T-helper 2 cell treated with Interferon-gamma antibody and Interleukin-4, amounts not matched to agents 5 μg/mL and 100 μg/mL, for 36 hours (primary cell): Measurements from ENCODE around the gene KIF2A.

ENCODE experiments used
- DNase-seq: peaks from one replicate; pipeline ENCODE4 v3.0.0; 2021; ENCODE audit warnings: low spot score
- H3K27ac Mint-ChIP-seq: one replicate; pipeline ENCODE4 v1.8.0; 2021; ENCODE audit warnings: mild to moderate bottlenecking, mixed read lengths
- H3K27me3 Mint-ChIP-seq: one replicate; pipeline ENCODE4 v1.8.0; 2021; ENCODE audit warnings: low read depth, mixed read lengths
- H3K36me3 Mint-ChIP-seq: one replicate; pipeline ENCODE4 v1.8.0; 2021; ENCODE audit warnings: low read depth, mixed read lengths
- H3K4me1 Mint-ChIP-seq: one replicate; pipeline ENCODE4 v1.8.0; 2021; ENCODE audit warnings: low read depth, mixed read lengths
- H3K4me3 Mint-ChIP-seq: one replicate; pipeline ENCODE4 v1.8.0; 2022; ENCODE audit warnings: mild to moderate bottlenecking, moderate library complexity, mixed read lengths
- H3K9me3 Mint-ChIP-seq: one replicate; pipeline ENCODE4 v1.8.0; 2021; ENCODE audit warnings: mixed read lengths

Gene KIF2A

GRCh38 chr5:62305715-62306322, at the start of gene KIF2A:
KIF2A (plus strand) TSS chr5:62306206; CDS start chr5:62306473, 267 bp downstream.
- H3K27me3 Mint-ChIP-seq: no peaks in the 10 kb centered on the region
- H3K4me1 Mint-ChIP-seq: peaks cover 48% of the 10 kb centered on the region
- H3K36me3 Mint-ChIP-seq: peaks cover 36% of the 10 kb centered on the region
- peak within 1 kb of the TSS; percentile 96 for H3K4me3 Mint-ChIP-seq
- H3K9me3 Mint-ChIP-seq: no peaks in the 10 kb centered on the region
- peak; percentile 98 for DNase-seq
- peak within 1 kb of the TSS; percentile 98 for H3K27ac Mint-ChIP-seq

- peaks cover 21% of the 10 kb centered on the region for H3K9me3 Mint-ChIP-seq
- DNase-seq: no peak
- peak overlapping the region; percentile 92 for H3K27ac Mint-ChIP-seq
- H3K4me3 Mint-ChIP-seq: peak overlapping the region; percentile 49
- no peaks in the 10 kb centered on the region for H3K27me3 Mint-ChIP-seq
- peaks cover 59% of the 10 kb centered on the region for H3K4me1 Mint-ChIP-seq
- peaks cover 23% of the 10 kb centered on the region for H3K36me3 Mint-ChIP-seq
Measured at GRCh38 chr5:62257020-62257367, 49.0 kb upstream of the KIF2A start.

GRCh38 chr5:62258654-62259053, 47.4 kb upstream of the KIF2A start:
- Mint-ChIP-seq H3K36me3 (peaks cover 12% of the 10 kb centered on the region), H3K4me3 (no peak overlapping the region), H3K27ac (peak overlapping the region; percentile 6), H3K27me3 (no peaks in the 10 kb centered on the region), H3K4me1 (peaks cover 57% of the 10 kb centered on the region), H3K9me3 (peaks cover 6% of the 10 kb centered on the region)
- no peak for DNase-seq

- peaks cover 8% of the 10 kb centered on the region for H3K36me3 Mint-ChIP-seq
- no peak overlapping the region for H3K27ac Mint-ChIP-seq
- no peak overlapping the region for H3K4me3 Mint-ChIP-seq
- DNase-seq: no peak
- peaks cover 55% of the 10 kb centered on the region for H3K4me1 Mint-ChIP-seq
- no peaks in the 10 kb centered on the region for H3K27me3 Mint-ChIP-seq
- peaks cover 4% of the 10 kb centered on the region for H3K9me3 Mint-ChIP-seq
Measured at GRCh38 chr5:62259699-62260250, 46.2 kb upstream of the KIF2A start.

GRCh38 chr5:62260513-62260912, 45.5 kb upstream of the KIF2A start:
- Mint-ChIP-seq H3K4me3 (peak overlapping the region; percentile 52), H3K4me1 (peaks cover 53% of the 10 kb centered on the region), H3K27me3 (no peaks in the 10 kb centered on the region), H3K27ac (no peak overlapping the region), H3K9me3 (peaks cover 4% of the 10 kb centered on the region), H3K36me3 (peaks cover 8% of the 10 kb centered on the region)
- DNase-seq: no peak

- Mint-ChIP-seq H3K36me3 (peaks cover 7% of the 10 kb centered on the region), H3K4me3 (no peak overlapping the region), H3K27me3 (no peaks in the 10 kb centered on the region), H3K9me3 (peaks cover under 1% of the 10 kb centered on the region), H3K4me1 (peaks cover 42% of the 10 kb centered on the region), H3K27ac (no peak overlapping the region)
- DNase-seq: no peak
Measured at GRCh38 chr5:62263401-62263800, 42.6 kb upstream of the KIF2A start.

GRCh38 chr5:62265648-62266112, 40.3 kb upstream of the KIF2A start:
- Mint-ChIP-seq H3K27me3 (no peaks in the 10 kb centered on the region), H3K9me3 (no peaks in the 10 kb centered on the region), H3K36me3 (peaks cover 1% of the 10 kb centered on the region), H3K4me3 (no peak overlapping the region), H3K27ac (no peak overlapping the region), H3K4me1 (peaks cover 32% of the 10 kb centered on the region)
- no peak for DNase-seq

- Mint-ChIP-seq H3K4me1 (peaks cover 29% of the 10 kb centered on the region), H3K4me3 (no peak overlapping the region), H3K9me3 (peaks cover 3% of the 10 kb centered on the region), H3K27me3 (no peaks in the 10 kb centered on the region), H3K36me3 (peaks cover 1% of the 10 kb centered on the region), H3K27ac (no peak overlapping the region)
- no peak for DNase-seq
Measured at GRCh38 chr5:62266573-62266972, 39.4 kb upstream of the KIF2A start.

- no peak for DNase-seq
- peak overlapping the region; percentile 7 for H3K27ac Mint-ChIP-seq
- peaks cover 7% of the 10 kb centered on the region for H3K9me3 Mint-ChIP-seq
- peaks cover 35% of the 10 kb centered on the region for H3K4me1 Mint-ChIP-seq
- no peaks in the 10 kb centered on the region for H3K27me3 Mint-ChIP-seq
- peaks cover 4% of the 10 kb centered on the region for H3K36me3 Mint-ChIP-seq
- H3K4me3 Mint-ChIP-seq: no peak overlapping the region
Measured at GRCh38 chr5:62268234-62268633, 37.8 kb upstream of the KIF2A start.

GRCh38 chr5:62268792-62269191, 37.2 kb upstream of the KIF2A start:
- no peak overlapping the region for H3K27ac Mint-ChIP-seq
- no peaks in the 10 kb centered on the region for H3K27me3 Mint-ChIP-seq
- peaks cover 10% of the 10 kb centered on the region for H3K9me3 Mint-ChIP-seq
- H3K36me3 Mint-ChIP-seq: peaks cover 6% of the 10 kb centered on the region
- H3K4me1 Mint-ChIP-seq: peaks cover 36% of the 10 kb centered on the region
- DNase-seq: no peak
- H3K4me3 Mint-ChIP-seq: no peak overlapping the region

- DNase-seq: no peak
- H3K4me1 Mint-ChIP-seq: peaks cover 36% of the 10 kb centered on the region
- H3K27ac Mint-ChIP-seq: no peak overlapping the region
- H3K27me3 Mint-ChIP-seq: no peaks in the 10 kb centered on the region
- no peak overlapping the region for H3K4me3 Mint-ChIP-seq
- peaks cover 21% of the 10 kb centered on the region for H3K9me3 Mint-ChIP-seq
- peaks cover 9% of the 10 kb centered on the region for H3K36me3 Mint-ChIP-seq
Measured at GRCh38 chr5:62271370-62271769, 34.6 kb upstream of the KIF2A start.

- H3K4me3 Mint-ChIP-seq: no peak overlapping the region
- H3K27me3 Mint-ChIP-seq: no peaks in the 10 kb centered on the region
- peaks cover 39% of the 10 kb centered on the region for H3K4me1 Mint-ChIP-seq
- peaks cover 9% of the 10 kb centered on the region for H3K36me3 Mint-ChIP-seq
- H3K27ac Mint-ChIP-seq: no peak overlapping the region
- no peak for DNase-seq
- H3K9me3 Mint-ChIP-seq: peaks cover 21% of the 10 kb centered on the region
Measured at GRCh38 chr5:62271870-62272269, 34.1 kb upstream of the KIF2A start.

GRCh38 chr5:62273687-62274086, 32.3 kb upstream of the KIF2A start:
- Mint-ChIP-seq H3K4me1 (peaks cover 42% of the 10 kb centered on the region), H3K27me3 (no peaks in the 10 kb centered on the region), H3K4me3 (no peak overlapping the region), H3K36me3 (peaks cover 14% of the 10 kb centered on the region), H3K27ac (no peak overlapping the region), H3K9me3 (peaks cover 23% of the 10 kb centered on the region)
- DNase-seq: no peak

- no peaks in the 10 kb centered on the region for H3K27me3 Mint-ChIP-seq
Measured at GRCh38 chr5:62275581-62275980, 30.4 kb upstream of the KIF2A start.

GRCh38 chr5:62281411-62281810, 24.6 kb upstream of the KIF2A start:
- Mint-ChIP-seq H3K4me1 (peaks cover 70% of the 10 kb centered on the region), H3K9me3 (peaks cover 35% of the 10 kb centered on the region), H3K4me3 (no peak overlapping the region), H3K27me3 (no peaks in the 10 kb centered on the region), H3K27ac (no peak overlapping the region), H3K36me3 (peaks cover 44% of the 10 kb centered on the region)
- no peak for DNase-seq

More at GRCh38 chr5:62275581-62275980, 30.4 kb upstream of the KIF2A start:
- H3K9me3 Mint-ChIP-seq: peaks cover 26% of the 10 kb centered on the region
- H3K36me3 Mint-ChIP-seq: peaks cover 19% of the 10 kb centered on the region
- H3K4me1 Mint-ChIP-seq: peaks cover 48% of the 10 kb centered on the region
- no peak overlapping the region for H3K4me3 Mint-ChIP-seq
- H3K27ac Mint-ChIP-seq: no peak overlapping the region
- no peak for DNase-seq
